ENCODE results near the gene TXNL4A.

TXNL4A gene

DNA sequence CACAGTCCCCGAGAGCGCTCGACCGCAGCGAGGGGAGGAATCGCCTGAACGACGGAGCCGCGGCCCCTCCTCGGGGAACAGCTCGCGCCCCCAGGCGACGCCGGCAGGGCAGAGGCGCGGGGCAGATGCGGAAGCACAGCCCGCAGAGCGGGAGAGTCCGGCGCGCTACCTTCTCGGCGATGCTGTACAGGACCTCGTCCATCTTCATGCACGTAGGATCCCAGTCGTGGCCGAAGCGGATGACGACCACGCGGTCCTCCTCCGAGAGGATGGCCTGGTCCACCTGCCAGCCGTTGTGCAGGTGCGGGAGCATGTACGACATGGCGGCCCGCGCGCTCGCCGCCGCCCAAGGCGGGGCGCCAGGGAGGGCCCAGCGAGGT is 302 bp downstream of the TXNL4A start (continued):
- TF ChIP-seq, protein P1, sequence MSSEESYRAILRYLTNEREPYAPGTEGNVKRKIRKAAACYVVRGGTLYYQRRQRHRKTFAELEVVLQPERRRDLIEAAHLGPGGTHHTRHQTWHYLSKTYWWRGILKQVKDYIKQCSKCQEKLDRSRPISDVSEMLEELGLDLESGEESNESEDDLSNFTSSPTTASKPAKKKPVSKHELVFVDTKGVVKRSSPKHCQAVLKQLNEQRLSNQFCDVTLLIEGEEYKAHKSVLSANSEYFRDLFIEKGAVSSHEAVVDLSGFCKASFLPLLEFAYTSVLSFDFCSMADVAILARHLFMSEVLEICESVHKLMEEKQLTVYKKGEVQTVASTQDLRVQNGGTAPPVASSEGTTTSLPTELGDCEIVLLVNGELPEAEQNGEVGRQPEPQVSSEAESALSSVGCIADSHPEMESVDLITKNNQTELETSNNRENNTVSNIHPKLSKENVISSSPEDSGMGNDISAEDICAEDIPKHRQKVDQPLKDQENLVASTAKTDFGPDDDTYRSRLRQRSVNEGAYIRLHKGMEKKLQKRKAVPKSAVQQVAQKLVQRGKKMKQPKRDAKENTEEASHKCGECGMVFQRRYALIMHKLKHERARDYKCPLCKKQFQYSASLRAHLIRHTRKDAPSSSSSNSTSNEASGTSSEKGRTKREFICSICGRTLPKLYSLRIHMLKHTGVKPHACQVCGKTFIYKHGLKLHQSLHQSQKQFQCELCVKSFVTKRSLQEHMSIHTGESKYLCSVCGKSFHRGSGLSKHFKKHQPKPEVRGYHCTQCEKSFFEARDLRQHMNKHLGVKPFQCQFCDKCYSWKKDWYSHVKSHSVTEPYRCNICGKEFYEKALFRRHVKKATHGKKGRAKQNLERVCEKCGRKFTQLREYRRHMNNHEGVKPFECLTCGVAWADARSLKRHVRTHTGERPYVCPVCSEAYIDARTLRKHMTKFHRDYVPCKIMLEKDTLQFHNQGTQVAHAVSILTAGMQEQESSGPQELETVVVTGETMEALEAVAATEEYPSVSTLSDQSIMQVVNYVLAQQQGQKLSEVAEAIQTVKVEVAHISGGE (tag by site-specific recombination; conservative IDR thresholded peaks at IDR 0.05; ENCODE audit: low read depth), result 0 out of 2 replicates have a peak, but pooled peaks have one; percentile 14
- TF ChIP-seq ZSCAN30 (tag by site-specific recombination; IDR thresholded peaks at IDR 0.05), result peak; percentile 23; the same call in 1 of the 2 replicates
- no peak for TF ChIP-seq ZNF324 (tag by site-specific recombination; IDR thresholded peaks at IDR 0.05)
- TF ChIP-seq, protein P2, sequence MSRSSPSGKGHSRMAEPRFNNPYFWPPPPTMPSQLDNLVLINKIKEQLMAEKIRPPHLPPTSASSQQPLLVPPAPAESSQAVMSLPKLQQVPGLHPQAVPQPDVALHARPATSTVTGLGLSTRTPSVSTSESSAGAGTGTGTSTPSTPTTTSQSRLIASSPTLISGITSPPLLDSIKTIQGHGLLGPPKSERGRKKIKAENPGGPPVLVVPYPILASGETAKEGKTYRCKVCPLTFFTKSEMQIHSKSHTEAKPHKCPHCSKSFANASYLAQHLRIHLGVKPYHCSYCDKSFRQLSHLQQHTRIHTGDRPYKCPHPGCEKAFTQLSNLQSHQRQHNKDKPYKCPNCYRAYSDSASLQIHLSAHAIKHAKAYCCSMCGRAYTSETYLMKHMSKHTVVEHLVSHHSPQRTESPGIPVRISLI (tag by site-specific recombination; IDR thresholded peaks at IDR 0.05), result no peak
- TF ChIP-seq GLIS2 (tag by site-specific recombination; IDR thresholded peaks at IDR 0.05), result peak; percentile 27; the same call in 1 of the 2 replicates
- TF ChIP-seq HOXD13 (CRISPR knock-in tag; IDR thresholded peaks at IDR 0.05; ENCODE audit: borderline replicate concordance), result 0 out of 2 replicates have a peak, but pooled peaks have one; percentile 29
- TF ChIP-seq ZNF610 (tag by site-specific recombination; IDR thresholded peaks at IDR 0.05; ENCODE audit: borderline replicate concordance), result no peak
- TF ChIP-seq ZFHX2 (tag by site-specific recombination; conservative IDR thresholded peaks at IDR 0.05), result no peak
- TF ChIP-seq, protein P3, sequence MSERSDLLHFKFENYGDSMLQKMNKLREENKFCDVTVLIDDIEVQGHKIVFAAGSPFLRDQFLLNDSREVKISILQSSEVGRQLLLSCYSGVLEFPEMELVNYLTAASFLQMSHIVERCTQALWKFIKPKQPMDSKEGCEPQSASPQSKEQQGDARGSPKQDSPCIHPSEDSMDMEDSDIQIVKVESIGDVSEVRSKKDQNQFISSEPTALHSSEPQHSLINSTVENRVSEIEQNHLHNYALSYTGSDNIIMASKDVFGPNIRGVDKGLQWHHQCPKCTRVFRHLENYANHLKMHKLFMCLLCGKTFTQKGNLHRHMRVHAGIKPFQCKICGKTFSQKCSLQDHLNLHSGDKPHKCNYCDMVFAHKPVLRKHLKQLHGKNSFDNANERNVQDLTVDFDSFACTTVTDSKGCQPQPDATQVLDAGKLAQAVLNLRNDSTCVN (tag by site-specific recombination; optimal IDR thresholded peaks at IDR 0.05), result peak; percentile 95
- 0 out of 2 replicates have a peak, but pooled peaks have one; percentile 4 for TF ChIP-seq ZXDB (tag by site-specific recombination; IDR thresholded peaks at IDR 0.05)
- TF ChIP-seq, protein P4, sequence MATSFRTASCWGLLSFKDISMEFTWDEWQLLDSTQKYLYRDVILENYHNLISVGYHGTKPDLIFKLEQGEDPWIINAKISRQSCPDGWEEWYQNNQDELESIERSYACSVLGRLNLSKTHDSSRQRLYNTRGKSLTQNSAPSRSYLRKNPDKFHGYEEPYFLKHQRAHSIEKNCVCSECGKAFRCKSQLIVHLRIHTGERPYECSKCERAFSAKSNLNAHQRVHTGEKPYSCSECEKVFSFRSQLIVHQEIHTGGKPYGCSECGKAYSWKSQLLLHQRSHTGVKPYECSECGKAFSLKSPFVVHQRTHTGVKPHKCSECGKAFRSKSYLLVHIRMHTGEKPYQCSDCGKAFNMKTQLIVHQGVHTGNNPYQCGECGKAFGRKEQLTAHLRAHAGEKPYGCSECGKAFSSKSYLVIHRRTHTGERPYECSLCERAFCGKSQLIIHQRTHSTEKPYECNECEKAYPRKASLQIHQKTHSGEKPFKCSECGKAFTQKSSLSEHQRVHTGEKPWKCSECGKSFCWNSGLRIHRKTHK (tag by site-specific recombination; IDR thresholded peaks at IDR 0.05), result no peak
- TF ChIP-seq ZNF670 (tag by site-specific recombination; IDR thresholded peaks at IDR 0.05; ENCODE audit: low read depth), result no peak
- TF ChIP-seq ZNF777 (tag by site-specific recombination; IDR thresholded peaks at IDR 0.05; ENCODE audit: borderline replicate concordance), result 0 out of 2 replicates have a peak, but pooled peaks have one; percentile 31
- no peak for TF ChIP-seq ZNF560 (tag by site-specific recombination; IDR thresholded peaks at IDR 0.05; ENCODE audit: borderline replicate concordance)
- TF ChIP-seq ZNF157 (tag by site-specific recombination; IDR thresholded peaks at IDR 0.05), result no peak
- 0 out of 2 replicates have a peak, but pooled peaks have one; percentile 6 for TF ChIP-seq EGR2 (tag by site-specific recombination; IDR thresholded peaks at IDR 0.05; ENCODE audit: low read depth)
- peak; percentile 52 for TF ChIP-seq ZBTB8A (tag by site-specific recombination; IDR thresholded peaks at IDR 0.05)
- no peak for TF ChIP-seq ZNF248 (tag by site-specific recombination; IDR thresholded peaks at IDR 0.05)
- no peak for TF ChIP-seq ZEB2 (tag by site-specific recombination; IDR thresholded peaks at IDR 0.05)
- peak; percentile 42; the same call in 1 of the 2 replicates for TF ChIP-seq ZFP37 (tag by site-specific recombination; IDR thresholded peaks at IDR 0.05)
- no peak for TF ChIP-seq ZNF426 (tag by site-specific recombination; IDR thresholded peaks at IDR 0.05)
- TF ChIP-seq ZNF169 (tag by site-specific recombination; IDR thresholded peaks at IDR 0.05), result no peak
- TF ChIP-seq, protein P5, sequence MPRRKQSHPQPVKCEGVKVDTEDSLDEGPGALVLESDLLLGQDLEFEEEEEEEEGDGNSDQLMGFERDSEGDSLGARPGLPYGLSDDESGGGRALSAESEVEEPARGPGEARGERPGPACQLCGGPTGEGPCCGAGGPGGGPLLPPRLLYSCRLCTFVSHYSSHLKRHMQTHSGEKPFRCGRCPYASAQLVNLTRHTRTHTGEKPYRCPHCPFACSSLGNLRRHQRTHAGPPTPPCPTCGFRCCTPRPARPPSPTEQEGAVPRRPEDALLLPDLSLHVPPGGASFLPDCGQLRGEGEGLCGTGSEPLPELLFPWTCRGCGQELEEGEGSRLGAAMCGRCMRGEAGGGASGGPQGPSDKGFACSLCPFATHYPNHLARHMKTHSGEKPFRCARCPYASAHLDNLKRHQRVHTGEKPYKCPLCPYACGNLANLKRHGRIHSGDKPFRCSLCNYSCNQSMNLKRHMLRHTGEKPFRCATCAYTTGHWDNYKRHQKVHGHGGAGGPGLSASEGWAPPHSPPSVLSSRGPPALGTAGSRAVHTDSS (tag by site-specific recombination; IDR thresholded peaks at IDR 0.05), result no peak
- no peak for TF ChIP-seq ZNF175 (tag by site-specific recombination; IDR thresholded peaks at IDR 0.05)
- TF ChIP-seq KLF8 (tag by site-specific recombination; IDR thresholded peaks at IDR 0.05), result peak; percentile 38; the same call in 1 of the 2 replicates
- peak; percentile 36; the same call in 1 of the 2 replicates for TF ChIP-seq ZBTB48 (tag by site-specific recombination; IDR thresholded peaks at IDR 0.05)
- TF ChIP-seq, protein P6, sequence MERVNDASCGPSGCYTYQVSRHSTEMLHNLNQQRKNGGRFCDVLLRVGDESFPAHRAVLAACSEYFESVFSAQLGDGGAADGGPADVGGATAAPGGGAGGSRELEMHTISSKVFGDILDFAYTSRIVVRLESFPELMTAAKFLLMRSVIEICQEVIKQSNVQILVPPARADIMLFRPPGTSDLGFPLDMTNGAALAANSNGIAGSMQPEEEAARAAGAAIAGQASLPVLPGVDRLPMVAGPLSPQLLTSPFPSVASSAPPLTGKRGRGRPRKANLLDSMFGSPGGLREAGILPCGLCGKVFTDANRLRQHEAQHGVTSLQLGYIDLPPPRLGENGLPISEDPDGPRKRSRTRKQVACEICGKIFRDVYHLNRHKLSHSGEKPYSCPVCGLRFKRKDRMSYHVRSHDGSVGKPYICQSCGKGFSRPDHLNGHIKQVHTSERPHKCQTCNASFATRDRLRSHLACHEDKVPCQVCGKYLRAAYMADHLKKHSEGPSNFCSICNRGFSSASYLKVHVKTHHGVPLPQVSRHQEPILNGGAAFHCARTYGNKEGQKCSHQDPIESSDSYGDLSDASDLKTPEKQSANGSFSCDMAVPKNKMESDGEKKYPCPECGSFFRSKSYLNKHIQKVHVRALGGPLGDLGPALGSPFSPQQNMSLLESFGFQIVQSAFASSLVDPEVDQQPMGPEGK (tag by site-specific recombination; IDR thresholded peaks at IDR 0.05), result 0 out of 2 replicates have a peak, but pooled peaks have one; percentile 42

All from HEK293 (cell line).